Testis (tissue), 3 donors: ENCODE results near the gene SRGAP1. TPM values are rescaled to one million over a fixed set of nuclear protein-coding genes. Genes with fewer than 3 reads are reported as not detected.
"Not testable (repeated sequence)": the region's sequence is repeated elsewhere in the genome, so short reads cannot be mapped to it uniquely, and the experiment has no call there.

ENCODE experiments used
- DNase-seq: peaks from one replicate; pipeline ENCODE4 v3.0.0-alpha.2; 2019
- H3K27ac ChIP-seq, 2 donors: fragments of 200-600 bp; sonication (generic); one replicate each; pipeline ENCODE4 v1.5.1; 2019
- H3K27me3 ChIP-seq: fragments of 200-600 bp; sonication (generic); one replicate; pipeline ENCODE4 v1.5.1; 2019
- H3K36me3 ChIP-seq: fragments of 200-600 bp; sonication (generic); one replicate; pipeline ENCODE4 v1.5.1; 2017; ENCODE audit warnings: low read depth; ENCODE audit errors: missing control alignments
- H3K4me1 ChIP-seq: fragments of 200-600 bp; sonication (generic); one replicate; pipeline ENCODE4 v1.5.1; 2019
- H3K4me3 ChIP-seq, 2 donors: fragments of 200-600 bp; sonication (generic); one replicate each; pipeline ENCODE4 v1.5.1; 2017 to 2019
- H3K9me3 ChIP-seq: fragments of 200-600 bp; sonication (generic); one replicate; pipeline ENCODE4 v1.5.1; 2017
- CTCF ChIP-seq, 3 experiments: fragments of 450-650 bp in 2 of 3; fragments of 200-600 bp in 1 of 3; sonication (generic) in 1 of 3; IDR thresholded peaks; one replicate each; pipeline ENCODE4 v1.5.1; 2016 to 2019; ENCODE audit warnings: antibody characterized with exemption in 3 of 3, mild to moderate bottlenecking in 2 of 3, moderate library complexity in 1 of 3
- POLR2A ChIP-seq: fragments of 450-650 bp; IDR thresholded peaks from one replicate; pipeline ENCODE4 v1.6.1; 2017; ENCODE audit warnings: antibody characterized with exemption, mild to moderate bottlenecking, moderate library complexity
- WGBS, 2 donors: methylation state at CpG; one replicate each; pipeline ENCODE4 v1.1.5; 2018; 5-methylcytosine and 5-hydroxymethylcytosine counted together
- intact Hi-C: fragments of 100-400 bp; cut with DNase I; formaldehyde crosslinking; loops from one replicate; pipeline ENCODE4 v1.15.1; 2023; ENCODE audit warnings: low total_unique reads
- polyA plus RNA-seq: library from polyadenylated mRNA; stranded (reverse); fragments of 350-450 nt; fragmentation: Illumina TruSeq; extraction: RNeasy Lipid Tissue Mini Kit (QIAGEN cat#74804); gene quantifications from one replicate; pipeline ENCODE4 v1.2.3, GENCODE V29; 2014; ENCODE audit warnings: low read depth, low replicate concordance; ENCODE audit not compliant: insufficient read depth
- total RNA-seq, 2 donors: library from RNA; depleted of rRNA; stranded (reverse); fragments of >200 nt; gene quantifications; one replicate each; pipeline ENCODE4 v1.2.3, GENCODE V29; 2016

The SRGAP1 gene
- total and polyA plus RNA-seq, 3 donors from 2014 or later = 9.4 to 47.2 (median 26.9) TPM

- H3K36me3 ChIP-seq = no peaks in the 10 kb centered on the region
- no peaks in the 10 kb centered on the region for H3K27me3 ChIP-seq
- no peaks in the 10 kb centered on the region for H3K9me3 ChIP-seq
- no peaks in the 10 kb centered on the region for H3K4me1 ChIP-seq
- no peak overlapping the region for H3K27ac ChIP-seq
- TF ChIP-seq CTCF (IDR thresholded peaks at IDR 0.05) (no peak), POLR2A (no peak)
- WGBS, 2 donors = 81 to 92% methylated on average over 2 of the region's 2 CpGs
- DNase-seq = no peak
- intact Hi-C loops = no loop called here
- H3K4me3 ChIP-seq = no peak overlapping the region
Observed at GRCh38 chr12:64154677-64155076, 310.2 kb downstream of the SRGAP1 start.

DNA sequence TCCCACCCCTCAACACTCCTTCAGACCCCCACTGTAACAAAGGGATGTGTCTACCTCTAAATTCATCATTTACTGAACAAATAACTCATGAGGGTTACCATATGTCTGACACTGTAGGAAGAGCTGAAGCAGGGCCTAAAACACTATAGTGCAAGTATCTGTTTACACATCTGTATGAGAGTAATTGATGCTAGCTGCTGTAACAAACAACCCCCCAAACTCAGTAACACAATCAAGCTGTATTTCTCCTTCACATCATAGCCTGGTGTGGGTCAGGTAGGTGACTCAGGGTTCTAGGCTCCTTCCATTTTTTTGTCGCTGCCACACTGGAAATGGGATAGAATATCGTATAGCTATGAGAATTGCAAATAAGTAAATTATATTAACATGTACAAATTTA lies 312.6 kb downstream of the SRGAP1 start:
- no peaks in the 10 kb centered on the region for H3K27me3 ChIP-seq
- H3K4me1 ChIP-seq = no peaks in the 10 kb centered on the region
- no peak overlapping the region for H3K27ac ChIP-seq
- intact Hi-C loops = no loop called here
- 92 to 98% methylated on average over 2 of the region's 2 CpGs for WGBS, 2 donors
- TF ChIP-seq POLR2A (no peak), CTCF (IDR thresholded peaks at IDR 0.05) (no peak)
- H3K9me3 ChIP-seq = no peaks in the 10 kb centered on the region
- H3K4me3 ChIP-seq = no peak overlapping the region
- DNase-seq = no peak
- H3K36me3 ChIP-seq = no peaks in the 10 kb centered on the region

GRCh38 chr12:64160021-64160710 lies 315.7 kb downstream of the SRGAP1 start:
- H3K4me1 ChIP-seq = no peaks in the 10 kb centered on the region
- H3K36me3 ChIP-seq = no peaks in the 10 kb centered on the region
- intact Hi-C loops = no loop called here
- H3K4me3 ChIP-seq = no peak overlapping the region
- no peaks in the 10 kb centered on the region for H3K9me3 ChIP-seq
- 89 to 92% methylated on average over 2 of the region's 2 CpGs for WGBS, 2 donors
- no peaks in the 10 kb centered on the region for H3K27me3 ChIP-seq
- DNase-seq = no peak
- TF ChIP-seq CTCF (IDR thresholded peaks at IDR 0.05) = no peak
- no peak for TF ChIP-seq POLR2A
- H3K27ac ChIP-seq = no peak overlapping the region

- Histone ChIP-seq H3K4me1 (no peaks in the 10 kb centered on the region), H3K9me3 (no peaks in the 10 kb centered on the region), H3K4me3 (no peak overlapping the region), H3K27me3 (no peaks in the 10 kb centered on the region), H3K36me3 (no peaks in the 10 kb centered on the region), H3K27ac (no peak overlapping the region)
- no peak for DNase-seq
- 61 to 70% methylated on average over 2 of the region's 2 CpGs for WGBS, 2 donors
- intact Hi-C loops = no loop called here
- no peak for TF ChIP-seq POLR2A
- no peak for TF ChIP-seq CTCF (IDR thresholded peaks at IDR 0.05)
Observed at GRCh38 chr12:64160711-64161060, 316.2 kb downstream of the SRGAP1 start.

DNA sequence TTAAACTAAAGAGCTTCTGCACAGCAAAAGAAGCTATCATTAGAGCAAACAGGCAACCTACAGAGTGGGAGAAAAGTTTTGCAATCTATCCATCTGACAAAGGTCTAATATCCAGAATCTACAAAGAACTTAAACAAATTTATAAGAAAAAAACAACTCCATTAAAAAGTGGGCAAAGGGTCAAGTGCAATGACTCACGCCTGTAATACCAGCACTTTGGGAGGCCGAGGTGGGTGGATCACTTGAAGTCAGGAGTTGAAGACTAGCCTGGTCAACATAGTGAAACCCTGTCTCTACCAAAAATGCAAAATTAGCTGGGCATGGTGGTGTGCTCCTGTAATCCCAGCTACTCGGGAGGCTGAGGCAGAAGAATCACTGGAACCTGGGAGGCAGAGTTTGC lies 322.1 kb downstream of the SRGAP1 start:
- 89 to 95% methylated on average over 3 of the region's 3 CpGs for WGBS, 2 donors
- H3K27ac ChIP-seq, H3K4me3 ChIP-seq, H3K9me3 ChIP-seq, DNase-seq, intact Hi-C loops, H3K36me3 ChIP-seq, H3K4me1 ChIP-seq, H3K27me3 ChIP-seq: not testable (repeated sequence)

DNA sequence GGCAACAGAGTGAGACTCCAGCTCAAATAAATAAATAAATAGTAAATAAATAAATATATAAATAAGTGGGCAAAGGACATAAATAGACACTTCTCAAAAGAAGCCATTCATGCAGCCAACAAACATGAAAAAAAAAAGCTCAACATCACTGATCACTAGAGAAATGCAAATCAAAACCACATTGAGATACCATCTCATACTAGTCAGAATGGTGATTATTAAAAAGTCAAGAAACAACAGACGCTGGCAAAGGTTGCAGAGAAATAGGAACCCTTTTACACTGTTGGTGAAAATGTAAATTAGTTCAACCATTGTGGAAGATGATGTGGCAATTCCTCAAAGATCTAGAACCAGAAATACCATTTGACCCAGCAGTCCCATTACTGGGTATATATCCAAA lies 322.5 kb downstream of the SRGAP1 start:
- WGBS, 2 donors = 85 to 88% methylated on average over 1 of the region's 1 CpG
- H3K36me3 ChIP-seq, H3K9me3 ChIP-seq, H3K27ac ChIP-seq, DNase-seq, H3K4me3 ChIP-seq, H3K27me3 ChIP-seq, H3K4me1 ChIP-seq, intact Hi-C loops: not testable (repeated sequence)
